Epithelial cell of prostate (primary cell): Measurements from ENCODE around the gene RNF123.

Experiments
- DNase-seq: peaks from one replicate; pipeline ENCODE4 v3.0.0-alpha.2; 2011; ENCODE audit warnings: low read depth, low spot score
- H3K27ac ChIP-seq: fragments of 450-650 bp; 2 replicates; pipeline ENCODE4 v1.5.1; 2017; ENCODE audit warnings: mild to moderate bottlenecking

Gene RNF123

DNA sequence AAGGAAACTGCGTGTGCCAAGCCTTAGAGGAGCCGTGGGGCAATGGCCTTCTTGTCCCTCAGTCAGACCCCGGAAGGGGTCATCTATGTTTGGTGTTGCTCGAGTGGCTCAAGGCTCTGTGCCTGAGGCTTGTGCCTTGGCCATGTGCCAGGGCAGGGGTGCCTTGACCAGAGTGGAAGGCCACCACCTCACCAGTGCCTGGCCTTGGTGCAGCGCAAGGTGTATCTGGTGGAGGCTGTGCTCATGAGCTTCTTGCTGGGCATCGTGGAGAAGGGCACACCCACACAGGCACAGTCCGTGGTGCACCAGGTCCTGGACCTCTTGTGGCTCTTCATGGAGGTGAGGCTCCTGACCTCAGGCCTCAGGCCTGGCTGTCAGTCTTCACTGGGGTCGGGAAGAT, 10.7 kb downstream of the RNF123 start:
- no peak for DNase-seq
- no peak overlapping the region for H3K27ac ChIP-seq

DNA sequence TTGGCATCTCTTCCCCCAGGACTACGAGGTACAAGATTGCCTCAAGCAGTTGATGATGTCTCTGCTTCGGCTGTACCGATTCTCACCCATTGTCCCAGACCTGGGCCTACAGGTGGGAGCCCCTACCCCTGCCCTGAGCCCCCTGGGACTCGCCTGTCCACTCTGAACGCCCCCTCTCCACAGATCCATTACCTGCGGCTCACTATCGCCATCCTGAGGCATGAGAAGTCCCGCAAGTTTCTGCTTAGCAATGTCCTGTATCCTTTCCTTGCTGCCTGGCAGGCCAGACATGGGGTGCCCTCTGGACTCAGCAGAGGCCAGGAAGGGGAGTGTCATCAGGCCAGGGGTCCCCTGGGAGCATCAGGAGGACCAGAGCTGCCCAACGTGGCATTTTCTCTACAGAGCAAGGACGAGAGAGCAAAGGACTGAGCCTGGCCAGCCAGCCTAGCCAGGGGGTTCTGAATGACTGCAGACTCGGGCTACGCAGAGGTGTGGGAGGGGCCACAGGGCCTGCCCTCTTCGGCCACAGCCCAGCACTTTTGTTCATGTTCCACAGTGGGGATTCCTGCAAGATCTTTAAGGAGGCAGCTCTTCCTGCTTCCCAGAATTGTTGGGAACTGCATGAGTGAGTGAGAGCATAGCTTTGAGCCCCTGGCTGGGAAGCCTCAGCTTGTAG, 11.2 kb downstream of the RNF123 start:
- DNase-seq, result no peak
- H3K27ac ChIP-seq, result no peak overlapping the region

DNA sequence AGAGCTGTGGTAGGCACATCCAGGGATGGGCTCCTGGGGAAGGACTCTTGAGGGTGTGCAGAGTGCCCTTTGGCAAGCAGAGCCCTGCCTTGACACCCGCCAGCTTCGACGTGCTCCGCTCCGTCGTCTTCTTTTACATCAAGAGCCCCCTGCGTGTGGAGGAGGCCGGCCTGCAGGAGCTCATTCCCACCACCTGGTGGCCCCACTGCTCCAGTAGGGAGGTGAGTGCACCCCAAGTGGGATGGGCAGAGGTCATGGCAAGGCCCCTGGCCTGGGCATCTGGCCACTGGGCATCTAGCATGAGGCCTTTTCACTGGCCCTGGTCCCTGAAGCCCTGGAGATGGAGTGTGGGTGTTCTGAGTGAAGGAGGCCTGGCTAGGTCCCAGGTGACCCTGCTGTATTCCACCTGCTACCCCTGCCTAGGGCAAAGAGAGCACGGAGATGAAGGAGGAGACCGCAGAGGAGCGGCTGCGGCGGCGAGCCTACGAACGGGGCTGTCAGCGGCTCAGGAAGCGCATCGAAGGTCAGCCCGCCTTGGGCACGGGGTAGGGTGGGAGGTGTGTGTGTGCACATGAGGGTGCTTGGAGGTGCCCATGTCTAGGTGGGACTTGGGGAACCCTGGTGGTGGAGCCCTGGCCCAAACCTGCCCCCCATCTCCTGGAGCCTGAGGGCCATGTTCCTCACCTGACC, 12.2 kb downstream of the RNF123 start:
- DNase-seq, result no peak
- H3K27ac ChIP-seq, result no peak overlapping the region

DNA sequence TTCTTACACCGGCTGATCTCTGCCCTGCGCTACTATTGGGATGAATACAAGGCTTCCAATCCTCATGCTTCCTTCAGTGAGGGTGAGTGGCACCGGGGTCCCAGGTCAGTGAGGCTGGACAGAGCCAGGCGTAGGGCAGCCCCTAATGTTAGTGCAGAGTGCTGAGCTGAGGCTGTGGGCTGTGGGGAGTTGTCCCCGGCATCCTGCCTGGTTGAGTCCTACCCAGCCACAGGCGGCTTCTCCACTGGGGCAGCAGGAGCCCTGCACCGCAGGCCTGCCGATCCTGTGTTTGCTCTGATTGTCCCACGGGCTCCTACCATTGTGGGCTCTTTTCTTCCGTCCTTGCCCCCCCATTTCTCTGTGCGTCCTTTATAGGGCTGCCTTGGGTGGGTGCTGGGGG, 13.3 kb downstream of the RNF123 start:
- no peak overlapping the region for H3K27ac ChIP-seq
- no peak for DNase-seq

DNA sequence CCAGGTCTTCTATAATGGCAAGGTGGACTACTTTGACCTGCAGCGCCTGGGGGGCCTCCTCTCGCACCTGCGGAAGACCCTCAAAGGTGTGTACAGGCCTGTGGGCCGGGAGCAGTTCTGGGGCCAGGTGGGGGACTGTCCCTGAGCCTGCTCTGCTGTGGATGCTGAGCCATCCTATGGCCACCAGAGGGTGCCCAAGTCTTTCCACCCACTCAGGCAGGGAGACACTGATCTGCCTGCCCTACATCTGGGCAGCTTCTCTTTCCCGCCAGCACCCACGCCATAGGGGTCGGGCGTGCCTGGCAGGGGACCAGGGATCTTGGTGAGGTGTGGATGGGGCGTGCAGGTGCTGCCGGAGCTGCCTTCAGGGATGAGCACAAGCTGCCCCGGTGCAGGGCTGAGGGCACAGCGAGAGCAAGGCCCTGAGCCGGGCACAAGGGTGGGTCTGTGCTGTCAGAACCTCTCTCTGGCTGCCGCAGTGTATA, 14.1 kb downstream of the RNF123 start:
- no peak overlapping the region for H3K27ac ChIP-seq
- DNase-seq, result no peak

DNA sequence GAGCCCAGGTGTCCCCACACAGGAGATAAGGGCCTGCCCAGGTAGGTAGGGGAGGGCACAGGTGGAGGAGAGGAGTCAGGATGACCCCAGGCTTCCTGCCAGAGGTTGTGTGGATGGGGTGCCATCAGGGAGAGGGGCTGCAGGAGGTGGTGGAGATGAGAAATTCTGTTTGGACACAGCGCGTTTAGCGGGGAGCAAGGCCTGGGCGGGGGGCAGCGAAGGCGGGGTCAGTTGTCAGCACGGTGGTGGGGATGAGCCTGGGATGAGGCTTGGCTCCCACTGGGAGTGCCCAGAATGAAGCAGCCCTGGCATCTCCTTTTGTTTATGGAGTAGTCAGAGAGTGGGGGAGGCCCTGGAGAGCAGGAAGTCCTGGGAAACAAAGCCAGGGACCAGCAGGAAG, 14.6 kb downstream of the RNF123 start:
- DNase-seq, result no peak
- no peak overlapping the region for H3K27ac ChIP-seq

DNA sequence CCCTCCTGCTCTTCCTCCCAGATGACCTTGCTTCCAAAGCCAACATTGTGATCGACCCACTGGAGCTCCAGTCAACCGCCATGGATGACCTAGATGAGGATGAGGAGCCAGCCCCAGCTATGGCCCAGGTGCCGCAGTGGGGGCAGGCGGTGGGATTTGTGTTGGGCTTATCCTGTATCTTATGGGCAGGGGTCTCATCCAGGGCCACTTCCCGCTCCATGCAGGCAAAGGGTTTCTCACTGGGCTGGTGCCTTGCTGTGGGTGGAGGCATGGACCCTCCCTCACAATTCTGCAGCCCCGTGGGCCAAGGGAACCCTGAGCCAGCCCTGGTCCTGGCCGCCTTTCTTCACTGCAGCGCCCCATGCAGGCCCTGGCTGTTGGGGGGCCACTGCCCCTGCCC, 15.3 kb downstream of the RNF123 start:
- H3K27ac ChIP-seq, result no peak overlapping the region
- DNase-seq, result no peak

DNA sequence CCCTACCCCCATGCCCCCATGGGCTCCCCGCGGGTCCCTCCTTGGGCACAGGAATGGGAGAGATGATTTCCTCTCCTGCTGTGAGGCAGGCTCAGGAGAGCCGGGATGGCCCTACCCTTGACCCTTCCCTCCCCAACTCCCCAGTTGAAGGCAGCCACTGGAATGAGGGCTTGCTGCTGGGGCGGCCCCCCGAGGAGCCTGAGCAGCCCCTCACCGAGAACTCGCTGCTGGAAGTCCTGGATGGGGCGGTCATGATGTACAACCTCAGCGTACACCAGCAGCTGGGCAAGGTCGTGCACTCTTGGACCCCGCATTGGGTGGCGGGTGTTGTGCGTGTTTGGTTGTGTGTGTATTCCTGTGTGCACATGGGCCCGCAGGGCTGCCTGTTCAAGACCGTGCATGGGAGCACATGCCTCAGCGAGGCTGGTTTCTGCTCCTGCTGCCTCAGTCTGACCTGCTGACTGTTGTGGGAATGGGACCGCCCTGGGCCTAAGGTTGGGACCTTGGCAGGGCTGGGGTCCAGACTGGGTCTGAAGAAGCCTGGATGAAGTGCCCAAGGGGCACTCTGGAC, 16.1 kb downstream of the RNF123 start:
- H3K27ac ChIP-seq, result no peak overlapping the region
- DNase-seq, result no peak

DNA sequence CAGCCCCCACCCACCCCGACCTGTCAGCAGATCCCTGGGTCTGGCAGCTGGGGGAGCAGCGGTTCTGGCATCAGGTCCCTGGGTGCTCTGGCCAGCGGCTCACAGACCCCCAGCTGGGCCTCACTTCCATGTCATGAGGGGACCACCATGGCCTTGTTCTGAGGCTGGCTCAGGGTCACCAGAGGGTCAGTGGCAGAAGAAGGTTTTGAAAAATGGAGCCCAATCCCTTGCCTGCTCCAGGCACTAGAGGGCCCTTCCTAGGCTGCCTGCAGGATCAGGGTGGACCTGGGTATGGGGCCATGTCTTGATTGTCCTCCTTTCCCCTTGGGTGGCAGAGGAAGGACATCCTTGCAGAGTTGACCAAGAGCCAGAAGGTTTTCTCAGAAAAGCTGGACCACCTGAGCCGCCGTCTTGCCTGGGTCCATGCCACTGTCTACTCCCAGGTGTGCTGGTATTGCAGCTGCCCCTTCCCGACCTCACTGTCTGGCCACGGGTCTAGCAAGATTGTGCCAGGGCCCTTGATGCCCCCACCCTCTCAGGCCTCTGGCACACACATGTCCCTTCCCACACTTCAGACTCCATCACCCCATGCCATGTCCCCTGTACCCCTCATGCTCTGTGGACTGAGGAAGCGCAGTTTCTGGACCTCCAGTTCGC, 17.2 kb downstream of the RNF123 start:
- no peak for DNase-seq
- H3K27ac ChIP-seq, result no peak overlapping the region

DNA sequence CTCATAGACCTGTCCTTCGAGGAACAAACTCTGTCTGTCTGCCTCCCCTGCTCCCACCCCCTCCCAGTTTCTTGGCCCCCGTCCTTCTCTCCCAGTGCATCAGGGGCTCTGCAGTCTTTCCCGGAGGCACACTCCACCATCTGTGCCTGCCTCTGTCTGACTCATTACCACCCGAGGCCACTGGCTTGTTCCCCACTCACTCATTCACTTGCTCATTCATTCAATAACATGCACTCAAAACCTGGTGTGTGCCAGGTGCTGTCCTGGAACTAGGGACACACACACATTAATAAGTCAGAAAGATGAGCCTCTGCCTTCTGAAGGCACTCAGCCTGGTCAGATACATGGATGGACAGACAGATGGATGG, 17.7 kb downstream of the RNF123 start:
- no peak overlapping the region for H3K27ac ChIP-seq
- DNase-seq, result no peak

DNA sequence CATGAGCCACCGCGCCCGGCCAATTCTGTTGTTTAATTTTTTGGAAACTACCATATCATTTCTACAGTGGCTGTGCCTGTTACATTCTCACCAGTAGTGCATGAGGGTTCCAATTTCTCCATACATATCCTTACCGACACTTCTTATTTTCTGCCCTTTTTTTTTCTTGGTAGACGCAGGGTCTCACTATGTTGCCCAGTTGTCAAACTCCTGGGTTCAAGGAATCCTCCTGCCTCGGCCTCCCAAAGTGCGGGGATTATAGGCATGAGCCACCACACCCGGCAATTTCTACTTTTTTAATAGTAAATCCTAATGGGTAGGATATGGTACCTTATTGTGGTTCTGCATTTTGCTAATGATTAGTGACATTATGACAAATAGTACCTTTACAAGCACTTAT, 20.5 kb downstream of the RNF123 start:
- no peak overlapping the region for H3K27ac ChIP-seq
- no peak for DNase-seq

DNA sequence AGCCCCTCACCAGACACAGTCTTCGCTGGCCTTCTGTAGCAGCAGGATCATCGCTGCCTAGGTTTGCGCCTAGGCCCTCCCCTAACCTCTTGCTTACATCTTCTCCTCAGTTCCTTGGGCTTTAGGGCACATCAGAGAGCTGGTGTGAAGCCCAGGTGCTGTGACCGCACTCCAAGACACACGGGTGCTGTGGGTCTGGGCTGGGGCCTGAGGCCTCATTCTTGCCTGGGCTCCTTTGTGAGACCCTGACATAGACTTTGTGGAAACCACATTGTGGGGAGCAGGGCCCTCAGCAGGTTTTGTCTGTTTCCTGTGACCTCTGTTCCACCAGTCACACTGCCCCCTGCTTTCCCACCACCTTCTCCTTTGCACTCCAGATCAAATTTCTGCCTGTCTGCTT, 22.1 kb downstream of the RNF123 start:
- no peak overlapping the region for H3K27ac ChIP-seq

DNA sequence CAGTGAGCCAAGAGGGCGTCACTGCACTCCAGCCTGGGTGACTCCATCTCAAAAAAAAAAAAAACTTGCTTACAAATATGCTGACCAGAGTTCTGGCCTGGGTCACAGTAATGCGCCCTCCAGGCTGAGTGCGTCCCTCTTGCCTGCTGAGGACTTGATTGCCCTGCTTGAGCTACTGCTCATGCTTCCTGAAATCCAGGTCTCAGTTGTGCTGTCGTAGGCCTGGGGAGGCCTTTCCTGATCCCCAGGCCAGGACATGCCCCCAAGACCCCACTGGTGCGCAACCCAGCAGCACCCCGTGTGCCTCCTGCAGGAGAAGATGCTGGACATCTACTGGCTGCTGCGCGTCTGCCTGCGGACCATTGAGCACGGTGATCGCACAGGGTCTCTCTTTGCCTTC, 22.8 kb downstream of the RNF123 start:
- no peak for DNase-seq
- H3K27ac ChIP-seq, result no peak overlapping the region

More for the DNA sequence above, 22.1 kb downstream of the RNF123 start:
- DNase-seq, result no peak

DNA sequence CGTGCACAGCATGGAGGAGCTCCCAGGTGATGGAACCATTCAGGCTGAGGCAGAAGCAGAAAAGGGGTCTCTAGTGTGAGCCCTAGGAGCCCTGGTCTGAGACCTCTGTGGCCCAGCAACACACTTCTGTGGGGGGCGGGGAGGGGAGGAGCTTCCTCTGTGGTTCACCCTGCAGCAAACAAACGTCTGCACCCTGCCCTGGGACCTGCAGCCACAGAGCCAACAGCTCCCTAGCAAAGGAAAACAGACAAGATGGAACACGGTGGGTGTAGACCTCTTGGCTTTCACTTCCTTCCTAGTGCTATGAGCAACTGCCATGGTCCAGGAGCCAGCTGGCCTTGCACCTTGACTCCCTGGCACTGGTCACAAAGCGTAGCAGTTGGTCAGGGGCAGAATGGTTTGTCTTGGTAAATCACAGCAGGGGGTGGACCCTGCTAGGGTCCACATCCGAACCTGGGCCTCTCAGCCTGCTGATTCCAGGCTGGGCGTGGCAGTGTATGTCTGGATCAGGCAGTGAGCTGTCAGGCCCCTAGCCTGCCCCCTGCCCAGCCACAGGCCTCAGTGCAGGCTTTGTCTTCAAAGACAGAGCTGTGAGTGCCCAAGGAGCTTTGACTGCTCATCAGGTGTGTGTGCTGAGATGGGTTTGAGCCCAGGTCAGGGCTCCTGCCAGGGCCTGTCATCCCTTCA, 23.4 kb downstream of the RNF123 start:
- no peak overlapping the region for H3K27ac ChIP-seq
- DNase-seq, result no peak

DNA sequence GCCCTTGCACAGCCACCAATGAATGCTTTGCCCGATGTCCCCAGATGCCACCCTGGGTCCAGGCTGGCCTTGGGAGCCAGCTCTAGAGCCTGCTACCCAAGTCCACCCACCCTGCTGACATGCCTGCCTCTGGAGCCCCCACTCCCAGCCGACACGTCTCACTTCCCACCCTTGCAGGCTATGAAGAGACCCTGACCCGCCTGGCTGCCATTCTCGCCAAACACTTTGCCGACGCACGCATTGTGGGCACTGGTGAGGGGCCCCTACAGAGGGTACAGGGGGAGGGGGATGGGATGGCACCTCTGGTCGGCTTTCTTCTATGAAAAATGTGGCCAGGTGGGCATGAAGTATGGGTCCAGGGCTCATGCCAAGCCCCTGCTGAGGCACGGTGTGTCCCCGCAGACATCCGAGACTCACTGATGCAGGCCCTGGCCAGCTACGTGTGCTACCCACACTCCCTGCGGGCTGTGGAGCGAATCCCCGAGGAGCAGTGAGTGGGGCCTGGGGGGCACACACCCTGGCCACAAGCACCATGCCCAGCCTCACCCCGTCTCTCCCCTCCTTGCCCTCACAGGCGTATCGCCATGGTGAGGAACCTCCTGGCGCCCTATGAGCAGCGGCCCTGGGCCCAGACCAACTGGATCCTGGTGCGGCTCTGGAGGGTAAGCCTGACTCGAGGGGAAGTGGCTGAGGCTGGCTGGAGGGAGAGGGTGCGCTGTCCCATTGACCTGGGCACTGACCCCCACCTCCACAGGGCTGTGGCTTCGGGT, 24.2 kb downstream of the RNF123 start:
- no peak for DNase-seq
- no peak overlapping the region for H3K27ac ChIP-seq

DNA sequence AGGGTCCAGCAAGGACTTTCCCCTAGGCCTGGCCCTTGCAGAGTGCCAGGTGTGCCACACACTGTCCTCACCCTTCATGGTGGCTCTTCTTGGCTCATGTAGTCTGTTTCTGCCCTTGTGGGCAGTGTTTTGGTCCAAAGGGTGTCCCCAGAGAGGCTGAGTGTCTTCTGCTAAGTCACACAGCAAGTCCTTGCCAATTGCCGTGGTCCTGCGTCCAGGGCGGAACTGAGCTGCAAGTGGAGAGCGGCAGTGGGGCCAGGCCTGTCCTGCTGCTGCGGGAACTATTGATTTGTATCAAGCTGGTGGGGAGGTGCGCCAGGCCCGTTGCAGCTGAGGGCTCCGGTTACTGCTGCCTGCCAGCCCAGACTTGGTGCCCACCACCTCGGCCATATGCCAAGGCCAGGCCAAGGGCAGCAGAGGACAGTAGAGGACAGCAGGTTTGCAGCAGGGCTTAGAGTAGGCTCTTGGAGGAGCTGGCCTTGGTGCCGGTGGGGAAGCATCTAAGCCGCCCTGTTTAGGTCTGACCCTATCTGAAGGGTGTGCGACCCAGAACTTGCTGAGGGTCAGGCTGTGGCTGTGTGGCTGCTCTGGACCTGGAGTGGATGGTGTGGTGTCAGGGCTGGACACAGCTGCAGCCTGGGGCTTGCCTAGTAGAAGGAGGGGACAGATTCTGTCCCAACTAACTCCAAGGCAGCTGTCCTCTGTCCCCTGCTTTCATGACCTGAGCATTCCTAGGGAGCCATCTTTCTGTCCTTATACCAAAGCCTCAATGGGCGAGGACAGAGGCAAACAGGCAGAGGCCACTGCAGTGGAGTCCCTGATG, 25.6 kb downstream of the RNF123 start:
- DNase-seq, result no peak
- no peak overlapping the region for H3K27ac ChIP-seq

DNA sequence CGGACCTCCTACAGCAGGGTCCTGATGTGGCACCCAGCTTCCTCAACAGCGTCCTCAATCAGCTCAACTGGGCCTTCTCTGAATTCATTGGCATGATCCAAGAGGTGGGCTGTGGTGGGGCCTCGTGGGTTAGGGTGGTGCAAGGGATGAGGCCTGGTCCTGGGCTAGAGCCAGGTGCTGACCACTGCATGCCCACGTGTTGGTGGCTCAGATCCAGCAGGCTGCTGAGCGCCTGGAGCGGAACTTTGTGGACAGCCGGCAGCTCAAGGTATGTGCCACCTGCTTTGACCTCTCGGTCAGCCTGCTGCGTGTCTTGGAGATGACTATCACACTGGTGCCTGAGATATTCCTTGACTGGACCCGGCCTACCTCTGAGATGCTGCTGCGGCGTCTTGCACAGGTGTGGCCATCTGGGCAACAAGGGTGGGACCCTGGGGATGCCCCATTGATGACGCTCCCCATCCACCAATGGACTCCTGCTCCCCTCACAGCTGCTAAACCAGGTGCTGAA, 26.3 kb downstream of the RNF123 start:
- no peak overlapping the region for H3K27ac ChIP-seq
- DNase-seq, result no peak

DNA sequence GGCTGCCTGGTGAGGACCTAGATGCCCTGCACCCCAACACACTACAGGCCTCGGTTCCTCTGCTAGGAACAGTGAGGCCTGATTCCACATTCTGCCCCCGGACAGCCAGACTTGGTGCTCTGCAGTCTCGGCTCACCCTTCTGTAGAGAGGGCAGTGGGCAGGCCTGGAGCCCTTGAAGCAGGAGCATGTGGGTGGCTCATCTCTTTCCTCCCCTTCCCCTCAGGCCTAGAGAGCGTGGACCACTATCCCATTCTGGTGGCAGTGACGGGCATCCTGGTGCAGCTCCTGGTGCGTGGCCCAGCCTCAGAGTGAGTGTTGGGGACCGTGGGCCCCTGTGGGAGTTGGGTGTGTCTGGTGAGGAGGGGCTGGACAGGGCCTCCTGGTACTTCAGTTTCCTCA, 26.8 kb downstream of the RNF123 start:
- DNase-seq, result no peak

DNA sequence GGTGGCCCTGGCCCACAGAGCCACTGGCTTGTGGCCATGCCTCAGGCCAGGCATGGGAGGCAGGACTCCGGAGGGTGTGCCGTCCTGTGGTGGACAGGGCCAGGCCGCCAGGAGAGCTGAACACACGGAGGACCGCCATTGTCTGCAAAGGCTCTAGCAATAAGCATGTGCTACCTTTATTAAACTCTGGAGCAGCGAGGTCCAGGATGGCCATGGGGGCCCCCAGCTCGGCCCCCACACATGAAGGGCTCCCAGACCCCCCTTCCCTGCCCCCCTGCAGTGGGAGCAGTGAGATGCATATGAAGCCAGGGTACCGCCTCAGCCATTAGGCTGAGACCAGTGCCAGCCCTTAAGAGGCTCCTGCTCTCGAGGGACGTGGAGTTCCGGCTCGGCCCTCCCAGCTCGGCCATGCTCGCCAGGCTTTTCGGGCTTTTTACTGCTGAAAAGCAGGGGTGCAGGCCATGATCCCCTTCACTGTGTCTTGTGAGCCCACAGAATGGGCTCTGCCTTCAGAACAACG, 27.4 kb downstream of the RNF123 start:
- no peak overlapping the region for H3K27ac ChIP-seq
- no peak for DNase-seq

More for the DNA sequence above, 26.8 kb downstream of the RNF123 start:
- H3K27ac ChIP-seq, result no peak overlapping the region
